Central memory CD4-positive, alpha-beta T cell (primary cell): ENCODE measurements around the gene WDR5.
A peak's percentile ranks its signal among the peaks of the same experiment; 100 is the strongest.

Source experiments
- DNase-seq: peaks from one replicate; pipeline ENCODE4 v3.0.0; 2022

The WDR5 gene

DNA sequence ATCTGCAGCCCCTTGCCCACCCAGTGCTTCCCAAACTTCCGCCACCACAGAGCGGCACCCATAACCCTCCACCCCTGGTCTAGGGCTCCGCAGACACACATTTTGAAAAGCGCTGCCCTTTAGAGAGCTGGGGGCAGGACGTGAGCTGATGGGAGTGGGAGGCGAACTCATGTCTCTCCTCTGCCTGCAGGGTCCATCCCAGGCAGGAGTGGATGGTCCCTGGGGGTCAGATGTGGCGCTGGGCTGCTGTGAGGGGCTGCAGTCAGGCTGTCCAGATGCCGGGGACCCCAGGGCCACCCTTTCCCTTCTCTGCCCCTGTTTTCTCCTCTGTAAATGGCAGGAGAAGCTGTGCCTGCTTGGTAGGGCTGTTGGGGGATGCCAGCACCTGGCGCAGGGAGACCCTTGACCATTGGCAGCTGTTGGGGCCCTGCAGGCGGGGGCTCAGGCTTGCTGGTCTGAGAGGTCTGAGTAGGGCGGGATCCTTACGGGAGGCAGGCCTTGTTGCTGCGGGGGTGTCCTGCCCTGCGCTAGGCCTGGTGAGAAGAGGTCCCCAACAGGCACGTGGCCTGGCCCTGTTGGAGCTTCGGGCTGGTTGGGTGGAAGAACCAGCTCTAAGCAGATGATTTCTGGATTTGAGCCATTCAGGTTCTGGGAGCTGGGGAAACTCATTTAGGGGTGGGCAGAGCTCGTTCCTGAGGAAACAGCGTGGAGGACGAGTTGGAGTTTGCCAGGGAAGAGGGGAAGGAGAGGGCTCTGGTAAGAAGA, 38.8 kb downstream of the WDR5 start:
- DNase-seq = no peak

DNA sequence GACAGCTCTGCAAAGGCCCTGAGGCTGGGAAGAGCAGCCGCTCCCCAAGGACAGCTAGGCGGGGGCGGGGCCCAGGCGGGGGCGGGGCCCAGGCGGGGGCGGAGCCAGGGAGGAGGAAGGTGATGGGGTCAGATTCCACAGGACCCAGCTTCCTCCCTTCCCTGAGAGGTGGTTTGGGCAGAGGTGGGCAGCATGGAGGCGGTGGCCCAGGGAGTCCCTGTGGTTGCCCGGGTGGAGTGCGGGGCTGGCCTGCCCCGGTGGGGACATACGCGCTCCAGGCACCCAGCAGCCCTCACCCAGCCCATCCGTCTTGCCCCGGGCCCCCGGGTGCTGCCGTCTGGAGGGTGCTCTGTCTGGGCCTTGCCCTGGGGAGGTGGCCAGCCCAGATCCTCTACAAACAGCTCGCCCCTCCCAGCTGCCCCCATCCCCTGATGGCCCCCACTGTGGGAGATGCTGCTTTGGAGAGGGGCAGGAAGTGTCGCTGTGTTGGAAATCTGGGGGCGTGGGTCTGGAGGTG, 39.5 kb downstream of the WDR5 start:
- no peak for DNase-seq

DNA sequence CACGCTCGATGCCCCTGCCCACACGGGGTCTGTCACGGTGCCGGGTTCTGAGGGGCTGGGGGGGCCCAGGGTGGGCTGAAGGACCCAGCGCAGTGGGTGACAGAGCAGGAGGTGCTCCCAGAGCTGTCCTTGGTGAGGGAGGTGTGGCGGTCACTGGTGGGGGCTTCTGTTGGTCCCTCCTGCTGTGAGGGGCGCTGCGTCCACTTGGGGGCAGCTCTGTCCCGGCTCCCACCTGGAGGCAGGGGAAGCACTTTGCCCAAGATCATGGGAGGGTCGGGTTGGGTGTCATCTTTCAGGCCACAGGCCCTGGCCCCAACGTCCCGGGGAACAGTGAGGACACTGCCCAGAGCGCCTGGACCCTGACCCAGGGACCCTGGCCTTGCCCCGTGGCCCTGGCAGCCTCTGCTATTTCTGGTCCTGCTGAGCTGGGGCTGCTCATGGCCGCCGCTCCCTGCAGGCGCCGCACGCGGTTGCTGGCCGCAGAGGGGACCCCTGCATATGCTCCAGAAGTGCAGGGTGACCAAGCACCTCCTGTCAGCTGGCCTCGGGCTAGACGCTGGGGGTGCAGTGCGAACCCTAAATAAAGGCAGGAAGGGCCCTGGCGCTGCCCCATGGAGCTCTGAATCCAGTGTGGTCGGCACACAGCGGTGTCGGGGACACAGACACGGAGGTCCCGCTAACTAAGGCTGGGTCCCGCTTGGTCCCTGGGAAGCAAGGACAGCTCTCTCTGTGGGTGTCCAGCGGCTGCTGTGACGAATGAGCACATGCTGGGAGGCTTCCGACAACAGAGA, 40.1 kb downstream of the WDR5 start:
- no peak for DNase-seq

DNA sequence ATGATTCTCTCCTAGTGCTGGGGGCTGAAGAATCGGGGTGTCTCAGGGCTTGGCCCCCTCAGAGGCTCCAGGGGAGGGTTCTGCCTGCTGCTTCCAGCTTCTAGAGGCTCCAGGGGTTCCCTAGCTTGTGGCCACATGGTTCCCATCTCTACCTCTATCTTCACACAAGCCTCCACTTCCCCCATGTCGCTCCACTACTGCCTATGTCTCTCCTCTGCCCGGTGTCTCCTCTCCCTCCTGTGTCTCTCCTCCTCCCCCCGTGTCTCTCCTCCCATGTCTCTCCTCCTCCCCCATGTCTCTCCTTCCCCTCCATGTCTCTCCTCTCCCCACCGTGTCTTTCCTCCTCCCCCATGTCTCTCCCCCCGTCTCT, 40.7 kb downstream of the WDR5 start:
- DNase-seq = no peak

DNA sequence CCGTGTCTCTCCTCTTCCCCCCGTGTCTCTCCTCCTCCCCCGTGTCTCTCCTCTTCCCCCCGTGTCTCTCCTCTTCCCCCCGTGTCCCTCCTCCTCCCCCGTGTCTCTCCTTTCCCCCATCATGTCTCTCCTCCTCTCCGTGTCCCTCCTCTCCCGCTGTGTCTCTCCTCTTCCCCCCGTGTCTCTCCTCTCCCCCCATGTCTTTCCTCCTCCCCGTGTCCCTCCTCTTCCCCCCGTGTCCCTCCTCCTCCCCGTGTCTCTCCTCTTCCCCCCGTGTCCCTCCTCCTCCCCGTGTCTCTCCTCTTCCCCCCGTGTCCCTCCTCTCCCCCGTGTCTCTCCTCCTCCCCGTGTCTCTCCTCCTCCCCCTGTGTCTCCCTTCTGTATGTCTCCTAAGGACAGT, 41.3 kb downstream of the WDR5 start:
- no peak for DNase-seq

DNA sequence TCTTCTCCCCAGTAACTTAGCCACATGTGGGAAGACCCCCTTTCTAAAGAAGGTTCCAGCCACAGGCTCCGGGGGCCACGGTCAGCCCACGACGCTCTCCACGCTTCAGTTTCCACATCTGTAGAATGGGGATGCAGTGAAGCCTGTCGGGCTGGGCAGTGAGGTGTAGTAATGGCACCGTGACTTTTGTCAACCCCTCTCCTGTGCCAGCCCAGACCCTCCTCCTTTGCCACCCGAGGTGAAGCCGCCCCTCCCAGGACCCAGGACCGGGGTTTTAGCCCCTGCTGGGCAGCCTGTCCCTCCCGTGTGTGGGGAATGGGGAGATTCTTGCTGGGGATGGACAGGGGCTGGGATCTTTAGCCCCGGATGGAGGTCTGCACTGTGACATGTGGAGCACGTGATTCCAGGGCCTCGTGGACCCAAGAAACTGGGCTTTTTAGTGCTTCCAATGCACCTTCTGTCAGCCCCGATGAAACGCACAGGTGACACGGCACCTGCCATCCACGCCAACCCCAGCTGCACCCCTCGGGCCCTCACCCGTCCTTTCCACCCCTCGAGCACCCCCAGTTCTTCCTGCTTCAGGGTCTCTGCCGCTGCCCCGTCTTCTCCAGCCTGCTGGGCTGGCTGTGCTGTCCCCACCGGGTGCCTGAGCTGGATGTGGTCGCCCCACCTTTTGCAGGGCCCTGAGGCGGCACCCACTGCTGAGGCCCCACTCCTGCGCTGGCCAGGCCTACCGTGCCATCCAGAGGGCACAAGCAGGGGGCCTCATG, 41.9 kb downstream of the WDR5 start:
- no peak for DNase-seq

DNA sequence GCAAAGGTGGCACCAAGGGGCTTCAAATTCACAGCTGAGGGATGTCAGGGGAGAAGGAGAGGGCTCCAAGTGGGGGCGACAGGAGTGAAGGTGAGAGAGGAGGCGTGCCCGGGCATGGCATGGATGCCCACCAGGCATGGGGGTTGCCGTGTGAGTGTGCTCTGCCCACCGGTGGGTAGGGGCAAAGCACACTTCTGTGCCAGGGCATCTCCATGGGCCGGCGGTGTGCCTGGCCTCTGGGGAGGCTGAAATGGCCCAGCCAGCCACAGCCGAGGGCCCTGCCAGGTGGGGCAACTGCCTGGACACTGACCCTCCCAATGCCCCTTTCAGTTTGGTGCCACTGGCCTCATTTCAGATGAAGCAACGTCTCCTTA, 42.5 kb downstream of the WDR5 start:
- DNase-seq = no peak

DNA sequence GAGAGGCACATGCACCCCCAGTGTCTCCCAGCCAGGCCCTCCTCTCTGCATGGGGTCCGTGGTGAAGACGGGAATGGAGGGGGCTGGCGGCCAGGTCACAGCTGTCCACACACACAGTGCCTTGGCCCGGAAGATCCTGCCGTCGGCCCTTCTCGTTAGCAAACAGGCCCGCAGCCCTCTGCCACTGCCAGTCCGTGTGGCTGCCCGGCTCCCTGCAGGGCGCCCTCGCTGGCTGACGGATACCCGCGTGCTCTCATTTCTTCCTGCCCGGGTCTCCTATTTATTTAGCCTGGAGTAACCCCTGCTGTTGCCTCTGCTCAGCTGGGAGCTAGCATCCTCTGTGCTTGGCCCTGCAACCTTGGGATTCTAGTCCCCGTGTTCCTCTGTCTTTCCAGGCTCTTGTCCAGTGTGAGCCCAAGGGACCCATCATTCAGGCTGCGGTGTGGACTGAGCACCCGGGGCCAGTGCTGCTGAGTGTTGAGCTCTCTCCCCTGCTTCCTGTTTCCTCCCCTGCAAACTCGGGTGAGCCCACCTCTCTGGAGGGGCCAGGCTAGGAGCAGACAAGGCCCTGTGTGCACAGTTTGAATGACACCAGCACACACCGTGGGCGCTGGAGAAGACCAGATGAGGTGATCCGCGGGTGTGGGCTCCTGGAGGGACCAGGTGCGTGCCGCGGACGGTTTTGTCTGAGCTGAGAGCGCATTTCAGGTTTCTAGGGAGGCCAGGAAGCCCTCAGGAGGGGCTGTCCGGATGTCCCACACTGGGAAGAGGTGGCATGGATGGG, 43.1 kb downstream of the WDR5 start:
- no peak for DNase-seq

DNA sequence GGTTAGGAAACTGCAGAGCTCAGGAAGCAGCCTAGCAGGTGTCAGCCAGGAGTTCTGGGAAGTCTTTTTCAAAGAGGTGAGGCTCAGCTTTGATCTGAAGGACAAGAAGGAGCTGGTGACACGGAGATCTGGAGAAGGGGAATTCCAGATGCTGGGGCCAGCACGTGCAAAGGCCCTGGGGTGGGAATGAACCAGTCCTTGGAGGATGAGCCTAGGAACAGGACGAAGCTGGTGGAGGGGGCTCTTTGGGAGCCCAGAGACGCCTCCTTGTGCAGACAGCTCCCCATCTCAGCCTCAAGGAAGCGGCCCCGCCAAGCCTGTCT, 43.7 kb downstream of the WDR5 start:
- no peak for DNase-seq

DNA sequence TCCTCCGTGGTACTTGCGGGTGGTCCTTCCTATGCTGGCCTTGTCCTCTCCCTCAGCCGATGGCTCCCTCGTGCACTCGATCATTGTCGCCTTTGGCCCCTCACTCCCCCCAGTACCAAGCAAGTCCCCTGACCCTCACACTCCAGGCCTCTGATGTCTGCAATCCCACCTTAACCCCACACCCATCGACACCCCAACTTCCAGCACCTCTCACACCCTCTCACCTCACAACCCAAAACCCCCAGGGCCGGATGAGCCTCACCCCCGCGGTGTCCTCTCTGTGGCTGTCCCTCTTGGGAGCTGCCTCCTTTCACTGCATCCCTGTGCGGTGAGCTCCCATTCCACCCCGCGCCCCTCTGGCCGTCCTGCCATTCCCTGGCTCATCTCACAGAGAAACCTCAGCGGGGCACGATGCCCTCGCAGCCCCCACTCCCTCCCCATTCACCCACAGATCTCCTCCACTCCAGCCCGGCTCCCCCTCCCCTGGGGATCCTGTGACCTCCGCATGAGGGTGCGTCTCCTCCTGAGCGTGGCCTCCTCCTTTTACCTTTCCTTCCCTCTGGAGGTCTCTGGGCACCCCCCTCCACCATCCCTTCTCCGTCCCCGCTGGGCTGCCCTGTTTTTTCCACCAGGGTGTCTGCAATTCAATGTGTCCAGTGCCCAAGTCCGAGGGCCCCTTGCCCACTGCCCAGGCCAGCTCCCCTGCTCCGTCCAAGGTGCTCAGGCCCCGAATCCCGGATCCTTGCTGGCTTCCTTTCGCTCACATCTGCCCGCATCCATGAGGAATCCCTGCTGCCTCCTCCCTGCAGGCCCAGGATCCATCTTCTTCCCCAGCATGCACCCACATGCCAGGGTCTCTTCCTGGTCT, 44.3 kb downstream of the WDR5 start:
- no peak for DNase-seq

DNA sequence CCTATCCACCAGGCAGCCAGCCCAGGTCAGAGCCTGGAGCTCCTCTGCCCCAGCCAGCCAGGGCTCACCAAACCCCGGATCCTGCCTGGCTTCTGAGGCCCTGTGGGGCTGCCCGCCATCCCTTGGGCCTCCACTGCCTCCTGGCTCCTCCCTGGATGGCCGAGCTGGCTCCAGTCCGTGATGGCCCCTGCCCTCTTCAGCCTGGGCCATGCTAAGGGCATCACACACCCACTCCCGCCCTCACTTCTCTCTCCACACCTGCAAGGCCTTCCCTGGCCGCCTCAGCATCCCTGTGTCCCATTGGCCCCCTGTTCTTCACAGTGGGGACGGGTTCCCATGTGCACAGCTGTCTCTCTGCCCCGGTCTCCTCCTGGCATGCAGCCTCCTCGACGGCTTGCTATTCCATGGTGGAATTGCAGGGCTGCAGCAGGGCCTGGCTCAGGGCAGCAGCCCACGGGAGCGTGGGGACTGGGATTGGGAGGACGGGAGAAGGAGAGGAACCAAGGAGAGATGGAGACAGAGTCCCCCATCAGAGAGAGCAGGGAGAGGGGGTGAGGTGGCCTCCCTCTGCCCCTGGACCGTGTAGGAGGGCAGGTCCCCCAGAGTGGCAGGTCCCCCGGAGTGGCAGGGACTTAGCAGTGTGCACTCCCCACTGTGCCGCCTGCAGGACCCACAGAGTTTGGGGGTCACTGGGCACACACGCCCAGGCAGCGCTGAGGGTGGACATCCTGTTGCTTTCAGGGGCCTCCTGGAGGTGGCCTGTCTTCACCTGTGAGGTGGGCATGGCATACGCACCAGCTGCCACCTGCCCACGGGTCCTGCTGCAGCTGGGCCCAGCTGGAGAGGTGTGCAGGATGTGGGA, 45.1 kb downstream of the WDR5 start:
- no peak for DNase-seq

DNA sequence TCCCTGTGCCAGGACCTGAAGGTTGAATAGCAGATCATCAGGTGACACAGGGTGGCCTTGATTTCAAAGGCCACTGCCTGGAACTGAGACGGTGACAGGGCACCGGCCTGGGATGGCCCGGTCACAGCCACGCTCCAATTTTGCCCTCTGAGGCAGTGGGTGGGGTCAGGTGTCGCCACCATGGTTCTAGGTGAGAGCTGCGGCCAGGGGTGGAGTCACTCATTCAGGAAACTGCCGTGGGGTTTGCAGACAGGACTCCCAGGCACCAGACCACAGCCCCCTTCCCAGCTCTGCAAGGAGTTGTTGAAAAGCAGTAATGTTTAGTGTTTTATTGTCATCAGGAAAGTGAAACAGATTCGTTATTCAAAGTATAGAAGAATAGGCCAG, 45.8 kb downstream of the WDR5 start:
- DNase-seq = no peak

DNA sequence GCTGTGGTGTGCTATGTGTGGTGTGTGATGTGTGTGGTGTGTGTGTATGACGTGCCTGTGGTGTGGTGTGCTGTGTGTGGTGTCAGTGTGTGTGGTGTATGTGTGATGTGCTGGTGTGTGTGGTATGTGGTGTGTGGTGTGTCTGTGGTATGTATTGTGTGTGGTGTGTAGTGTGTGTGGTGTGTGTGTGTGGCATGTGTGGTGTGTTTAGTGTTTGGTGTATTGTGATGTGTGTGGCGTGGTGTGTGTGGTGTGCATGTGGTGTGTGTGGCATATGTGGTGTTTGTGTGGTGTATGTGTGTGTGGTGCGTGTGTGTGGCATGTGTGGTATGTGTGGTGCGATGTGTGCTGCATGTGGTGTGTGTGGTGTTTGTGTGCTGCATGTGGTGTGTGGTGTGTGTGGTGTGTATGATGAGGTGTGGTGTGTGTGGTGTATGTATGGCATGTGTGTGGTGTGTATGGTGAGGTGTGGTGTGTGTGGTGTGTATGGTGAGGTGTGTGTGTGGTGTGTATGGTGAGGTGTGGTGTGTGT, 46.7 kb downstream of the WDR5 start:
- no peak for DNase-seq

DNA sequence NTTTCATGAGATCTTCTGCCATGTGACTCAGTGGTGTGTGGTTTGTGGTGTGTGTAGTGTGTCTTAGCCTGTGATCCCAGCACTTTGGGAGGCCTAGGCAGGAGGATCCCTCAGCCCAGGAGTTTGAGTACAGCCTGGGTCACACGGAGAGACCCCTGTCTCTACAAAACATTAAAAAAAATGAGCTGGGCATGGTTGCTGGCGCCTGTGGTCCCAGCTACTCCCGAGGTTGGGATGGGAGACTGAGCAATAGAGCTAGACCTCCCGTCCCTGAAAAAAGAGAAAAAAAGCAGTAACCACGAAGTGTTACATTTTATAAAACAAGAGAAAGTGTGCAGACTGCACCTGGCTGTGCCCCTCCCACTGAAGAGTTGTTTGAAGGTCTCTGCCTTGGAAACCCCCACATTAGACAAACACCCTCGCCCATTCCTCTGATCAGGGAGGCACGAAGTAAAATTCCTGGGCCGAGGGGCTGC, 49.7 kb downstream of the WDR5 start:
- peak; percentile 29 for DNase-seq

DNA sequence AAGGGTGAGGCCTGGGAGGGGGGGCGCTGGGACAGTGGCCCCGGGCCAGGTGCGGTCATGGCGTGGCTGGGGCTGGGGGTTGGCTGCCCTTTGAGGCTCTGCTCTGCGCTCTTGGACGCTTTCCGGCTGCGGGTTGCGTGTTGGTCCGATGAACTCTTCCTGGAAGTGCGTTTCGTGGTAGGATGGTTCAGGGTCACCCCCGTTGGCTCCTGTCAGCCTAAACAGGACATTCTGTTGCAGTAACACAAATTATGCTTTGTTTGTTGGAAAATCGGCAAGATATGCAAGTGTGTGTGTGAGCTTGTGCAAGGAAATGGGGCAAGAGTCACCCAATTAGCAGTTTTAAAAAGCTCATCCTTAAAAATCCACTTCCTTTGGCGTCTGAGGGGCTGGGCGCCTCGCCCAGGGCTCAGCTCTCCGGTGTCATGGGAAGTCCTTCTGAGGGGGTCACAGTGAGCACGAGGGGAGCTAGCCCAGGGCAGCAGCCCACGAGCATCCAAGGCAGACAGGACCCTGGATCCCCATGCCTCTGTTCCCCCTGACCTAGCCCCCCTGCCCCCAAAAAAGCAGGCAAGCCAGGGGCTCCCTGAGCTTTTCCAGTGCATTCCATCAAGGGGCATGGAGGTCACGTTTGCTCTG, 50.7 kb downstream of the WDR5 start:
- DNase-seq = no peak

DNA sequence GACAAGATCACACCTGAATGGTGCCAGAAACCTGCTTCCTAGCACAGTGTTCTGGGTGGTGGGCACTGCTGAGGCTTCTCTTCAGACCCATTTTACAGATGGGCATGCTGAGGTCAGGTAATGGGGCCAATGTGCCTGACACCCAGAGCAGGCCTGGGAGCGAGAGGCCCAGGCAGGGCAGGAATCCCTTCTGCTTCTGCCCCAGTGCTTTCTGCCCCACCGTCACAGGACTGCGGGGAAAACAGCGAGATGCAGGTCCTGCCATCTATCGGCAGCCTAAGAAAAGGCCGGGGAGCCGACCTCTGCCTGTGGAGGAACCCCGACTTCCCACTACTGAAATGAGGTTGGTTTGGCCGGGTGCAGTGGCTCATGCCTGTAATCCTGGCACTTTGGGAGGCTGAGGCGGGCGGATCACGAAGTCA, 51.2 kb downstream of the WDR5 start:
- DNase-seq = no peak

DNA sequence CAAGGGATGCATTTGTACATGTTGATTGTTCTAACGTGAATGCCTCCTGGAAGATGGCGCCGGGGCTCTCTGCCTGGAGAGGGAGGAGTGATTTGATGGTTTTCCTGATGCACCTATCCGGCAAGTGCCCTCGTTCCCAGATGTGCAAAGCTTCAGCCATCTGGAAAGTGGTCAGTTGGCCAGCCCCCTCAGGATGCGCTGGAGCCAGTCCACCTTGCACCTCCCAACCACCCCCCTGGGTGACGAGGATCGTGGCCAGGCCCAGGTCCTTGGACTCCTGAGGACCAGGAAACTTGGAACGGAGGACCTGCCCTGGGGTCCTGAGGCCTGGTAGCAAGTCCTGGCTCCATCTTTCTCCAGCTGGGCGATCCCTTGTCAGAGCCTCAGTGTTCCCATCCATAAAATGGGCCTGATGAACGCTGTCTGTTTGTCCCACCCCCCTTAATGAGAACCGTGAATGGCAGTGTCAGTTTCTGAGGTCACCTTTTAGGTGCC, 52.1 kb downstream of the WDR5 start:
- no peak for DNase-seq

DNA sequence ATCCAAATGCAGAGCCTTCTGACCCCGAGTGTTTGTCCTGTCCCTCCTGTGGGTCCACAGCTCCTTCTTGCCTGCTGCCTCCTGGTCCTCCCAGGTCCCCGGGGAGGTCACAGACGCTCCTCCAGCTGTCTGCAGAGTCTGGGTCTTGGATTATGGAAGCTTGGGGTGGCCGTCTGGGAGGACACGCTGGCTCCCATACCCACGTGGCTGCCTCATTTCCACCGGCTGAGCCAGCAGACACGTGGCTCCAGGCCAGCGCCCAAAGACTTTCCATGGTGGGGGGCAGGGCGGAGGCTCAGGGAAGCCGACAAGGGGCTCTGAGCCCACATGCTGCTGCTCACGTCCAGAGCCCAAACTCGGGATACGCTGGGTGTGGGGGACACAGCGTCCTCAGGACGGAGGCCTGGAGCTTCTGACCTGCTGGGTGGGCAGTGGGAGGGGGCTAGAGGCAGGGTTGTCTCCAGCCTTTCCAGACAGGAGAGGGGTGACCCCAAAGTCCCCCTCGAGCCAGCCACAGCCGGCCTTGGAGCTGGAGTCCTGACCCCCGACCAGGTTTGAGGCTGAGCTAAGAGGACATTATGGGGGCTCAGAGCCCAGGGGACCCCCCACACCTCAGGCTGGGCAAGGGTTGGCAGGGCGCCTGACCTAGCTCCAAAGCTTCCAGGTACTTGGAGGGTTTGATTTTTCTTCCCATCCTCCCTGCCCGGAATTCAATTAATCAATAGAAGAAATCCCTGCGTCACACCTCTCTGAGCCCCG, 52.7 kb downstream of the WDR5 start:
- no peak for DNase-seq

DNA sequence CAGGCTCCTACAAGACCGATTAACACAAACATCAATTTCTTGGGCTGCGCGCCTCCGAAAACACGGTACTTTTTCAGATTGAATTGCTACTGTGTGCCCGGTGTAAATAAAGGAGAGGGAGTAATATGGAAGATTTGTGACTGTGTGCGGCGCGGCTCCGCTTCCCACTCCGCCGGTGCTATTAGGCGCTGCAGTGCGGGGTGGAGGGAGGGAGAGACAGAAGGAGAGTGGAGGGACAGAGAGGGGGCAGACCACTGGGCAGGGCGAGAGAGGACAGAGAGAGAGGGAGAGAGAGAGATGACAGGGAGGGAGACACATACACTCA, 53.2 kb downstream of the WDR5 start:
- DNase-seq = no peak
